Mesothelial cell of epicardium (in vitro differentiated cells): ENCODE measurements around the gene ARHGAP18. TPM values are rescaled to one million over a fixed set of nuclear protein-coding genes. Genes with fewer than 3 reads are reported as not detected.

Experiments
- DNase-seq, 2 experiments: peaks; one replicate each; pipeline ENCODE4 v3.0.0; 2021; ENCODE audit warnings: low spot score in 2 of 2; ENCODE audit not compliant: unreplicated experiment in 2 of 2
- H3K27ac Mint-ChIP-seq: 2 replicates; pipeline ENCODE4 v1.8.0; 2021; ENCODE audit warnings: mixed read lengths
- H3K27me3 Mint-ChIP-seq: 2 replicates; pipeline ENCODE4 v1.8.0; 2021; ENCODE audit warnings: low read depth, mixed read lengths
- H3K36me3 Mint-ChIP-seq: 2 replicates; pipeline ENCODE4 v1.8.0; 2021; ENCODE audit warnings: mixed read lengths
- H3K4me1 Mint-ChIP-seq: 2 replicates; pipeline ENCODE4 v1.8.0; 2021; ENCODE audit warnings: mixed read lengths
- H3K4me3 Mint-ChIP-seq: 2 replicates; pipeline ENCODE4 v1.8.0; 2021; ENCODE audit warnings: mild to moderate bottlenecking, moderate library complexity, mixed read lengths
- H3K9me3 Mint-ChIP-seq: 2 replicates; pipeline ENCODE4 v1.8.0; 2021; ENCODE audit warnings: mixed read lengths
- total RNA-seq: library from RNA; stranded (reverse); gene quantifications from 3 replicates; pipeline ENCODE4 v1.2.1, GENCODE V29; 2021
- TF ChIP-seq, protein P1 (sequence below): fragments of 200-600 bp; sonication (generic); IDR thresholded peaks from one replicate; pipeline ENCODE4 v1.5.0; 2021; ENCODE audit warnings: antibody characterized with exemption; ENCODE audit not compliant: unreplicated experiment

The ARHGAP18 gene
- total RNA-seq, 1 donor from 2014 or later: 10.5 TPM

GRCh38 chr6:129709196-129709768 lies 695 bp downstream of the ARHGAP18 start:
- H3K4me3 Mint-ChIP-seq: peak overlapping the region; percentile 87
- H3K4me1 Mint-ChIP-seq: peaks cover 42% of the 10 kb centered on the region
- no peaks in the 10 kb centered on the region for H3K27me3 Mint-ChIP-seq
- H3K27ac Mint-ChIP-seq: peak overlapping the region; percentile 98
- peaks cover 5% of the 10 kb centered on the region for H3K36me3 Mint-ChIP-seq
- TF ChIP-seq, protein P1, sequence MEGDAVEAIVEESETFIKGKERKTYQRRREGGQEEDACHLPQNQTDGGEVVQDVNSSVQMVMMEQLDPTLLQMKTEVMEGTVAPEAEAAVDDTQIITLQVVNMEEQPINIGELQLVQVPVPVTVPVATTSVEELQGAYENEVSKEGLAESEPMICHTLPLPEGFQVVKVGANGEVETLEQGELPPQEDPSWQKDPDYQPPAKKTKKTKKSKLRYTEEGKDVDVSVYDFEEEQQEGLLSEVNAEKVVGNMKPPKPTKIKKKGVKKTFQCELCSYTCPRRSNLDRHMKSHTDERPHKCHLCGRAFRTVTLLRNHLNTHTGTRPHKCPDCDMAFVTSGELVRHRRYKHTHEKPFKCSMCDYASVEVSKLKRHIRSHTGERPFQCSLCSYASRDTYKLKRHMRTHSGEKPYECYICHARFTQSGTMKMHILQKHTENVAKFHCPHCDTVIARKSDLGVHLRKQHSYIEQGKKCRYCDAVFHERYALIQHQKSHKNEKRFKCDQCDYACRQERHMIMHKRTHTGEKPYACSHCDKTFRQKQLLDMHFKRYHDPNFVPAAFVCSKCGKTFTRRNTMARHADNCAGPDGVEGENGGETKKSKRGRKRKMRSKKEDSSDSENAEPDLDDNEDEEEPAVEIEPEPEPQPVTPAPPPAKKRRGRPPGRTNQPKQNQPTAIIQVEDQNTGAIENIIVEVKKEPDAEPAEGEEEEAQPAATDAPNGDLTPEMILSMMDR: no peak
- DNase-seq: no peak
- no peaks in the 10 kb centered on the region for H3K9me3 Mint-ChIP-seq

GRCh38 chr6:129708496-129709195 lies 1.3 kb downstream of the ARHGAP18 start:
- Mint-ChIP-seq H3K4me1 (peaks cover 42% of the 10 kb centered on the region), H3K36me3 (peaks cover 5% of the 10 kb centered on the region), H3K4me3 (peak overlapping the region; percentile 87), H3K9me3 (no peaks in the 10 kb centered on the region), H3K27ac (peak overlapping the region; percentile 98), H3K27me3 (no peaks in the 10 kb centered on the region)
- DNase-seq: no peak
- TF ChIP-seq, protein P1: no peak

DNA sequence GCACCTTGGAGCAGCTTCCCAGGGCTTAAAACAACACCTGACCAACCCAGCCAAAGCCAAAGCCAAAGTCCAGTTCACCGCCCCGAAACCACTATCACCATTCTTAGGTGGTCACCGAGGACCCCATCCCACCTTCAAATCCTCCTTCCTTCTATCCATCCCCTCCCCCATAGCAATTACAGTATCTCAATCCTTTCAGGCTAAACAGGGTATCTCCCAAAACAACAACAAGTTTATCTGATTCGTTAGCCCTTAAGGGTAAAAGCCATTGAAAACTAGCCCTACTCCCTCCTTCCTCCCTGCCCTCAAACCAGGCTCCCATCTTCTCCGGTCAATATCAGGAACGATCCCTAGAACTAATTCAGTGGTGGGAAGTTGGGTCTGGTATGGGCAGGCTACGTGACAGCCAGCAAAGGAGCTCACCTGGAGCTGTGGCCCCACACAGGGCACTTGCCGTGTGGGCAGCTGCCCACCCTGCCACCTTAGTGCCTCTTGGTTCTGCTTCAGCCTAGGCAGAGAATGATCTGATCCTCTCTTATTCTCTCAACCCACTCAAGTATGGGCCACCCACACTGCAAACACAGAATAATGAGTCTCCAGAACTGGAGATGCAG lies 2.0 kb downstream of the ARHGAP18 start:
- Mint-ChIP-seq H3K4me3 (peak overlapping the region; percentile 29), H3K4me1 (peaks cover 40% of the 10 kb centered on the region), H3K36me3 (peaks cover 5% of the 10 kb centered on the region), H3K27me3 (no peaks in the 10 kb centered on the region), H3K9me3 (no peaks in the 10 kb centered on the region), H3K27ac (peak overlapping the region; percentile 40)
- DNase-seq: no peak
- TF ChIP-seq, protein P1: no peak

GRCh38 chr6:129707028-129707427 lies 2.9 kb downstream of the ARHGAP18 start:
- Mint-ChIP-seq H3K9me3 (no peaks in the 10 kb centered on the region), H3K27ac (no peak overlapping the region), H3K4me1 (peaks cover 35% of the 10 kb centered on the region), H3K4me3 (no peak overlapping the region), H3K27me3 (no peaks in the 10 kb centered on the region), H3K36me3 (peaks cover 5% of the 10 kb centered on the region)
- TF ChIP-seq, protein P1: no peak
- no peak for DNase-seq

- H3K27me3 Mint-ChIP-seq: no peaks in the 10 kb centered on the region
- no peak for DNase-seq
- peaks cover 5% of the 10 kb centered on the region for H3K36me3 Mint-ChIP-seq
- H3K4me3 Mint-ChIP-seq: no peak overlapping the region
- peaks cover 27% of the 10 kb centered on the region for H3K4me1 Mint-ChIP-seq
- no peaks in the 10 kb centered on the region for H3K9me3 Mint-ChIP-seq
- H3K27ac Mint-ChIP-seq: no peak overlapping the region
- TF ChIP-seq, protein P1: no peak
These were observed 4.8 kb downstream of the ARHGAP18 start for GRCh38 chr6:129705212-129705611.
